ENCODE measurements around the gene PKDCC.
A peak's percentile ranks its signal among the peaks of the same experiment; 100 is the strongest.

Gene PKDCC

DNA sequence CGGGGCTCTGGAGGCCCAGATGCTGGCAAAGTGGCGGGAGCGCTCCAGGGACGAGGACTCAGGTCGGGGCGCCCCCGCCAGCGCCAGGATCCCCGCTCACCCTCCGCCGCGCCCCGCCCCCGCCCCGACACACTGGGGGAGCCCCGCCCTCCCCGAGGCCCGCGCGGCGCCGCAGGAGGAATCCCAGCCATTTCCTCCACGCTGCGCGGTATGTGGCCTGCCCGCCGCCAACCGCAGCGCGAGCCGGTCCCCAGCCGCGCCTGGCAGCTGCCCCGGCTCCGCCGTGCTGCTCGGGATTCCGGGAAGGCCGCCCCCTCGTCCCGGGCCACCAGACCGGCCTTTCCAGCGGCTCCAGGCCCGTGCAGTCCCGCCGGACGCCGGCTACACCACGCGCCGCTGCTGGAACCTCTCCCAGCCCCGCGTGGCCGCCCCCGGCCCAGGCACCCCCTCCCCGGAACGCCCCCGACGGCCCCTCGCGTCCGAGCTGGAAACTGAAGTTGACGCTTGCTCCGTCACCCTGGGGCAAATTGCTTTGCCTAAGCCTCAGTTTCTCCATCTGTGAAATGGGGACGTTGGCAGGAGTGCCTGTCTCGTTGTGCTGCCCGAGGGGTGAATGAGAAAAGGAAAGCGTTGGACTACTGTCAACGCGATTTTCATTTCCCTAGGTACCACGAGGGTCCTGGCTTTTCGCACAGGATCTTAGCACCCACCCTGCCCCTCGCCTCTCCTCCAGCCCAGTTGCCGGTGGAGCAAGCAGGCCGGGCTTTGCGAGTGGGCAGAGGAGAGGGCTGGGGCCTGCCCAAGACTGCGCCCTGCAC is 53.6 kb downstream of the PKDCC start:
- no peak for DNase-seq (ENCODE audit: low read depth, low spot score)
- TF ChIP-seq, protein P1, sequence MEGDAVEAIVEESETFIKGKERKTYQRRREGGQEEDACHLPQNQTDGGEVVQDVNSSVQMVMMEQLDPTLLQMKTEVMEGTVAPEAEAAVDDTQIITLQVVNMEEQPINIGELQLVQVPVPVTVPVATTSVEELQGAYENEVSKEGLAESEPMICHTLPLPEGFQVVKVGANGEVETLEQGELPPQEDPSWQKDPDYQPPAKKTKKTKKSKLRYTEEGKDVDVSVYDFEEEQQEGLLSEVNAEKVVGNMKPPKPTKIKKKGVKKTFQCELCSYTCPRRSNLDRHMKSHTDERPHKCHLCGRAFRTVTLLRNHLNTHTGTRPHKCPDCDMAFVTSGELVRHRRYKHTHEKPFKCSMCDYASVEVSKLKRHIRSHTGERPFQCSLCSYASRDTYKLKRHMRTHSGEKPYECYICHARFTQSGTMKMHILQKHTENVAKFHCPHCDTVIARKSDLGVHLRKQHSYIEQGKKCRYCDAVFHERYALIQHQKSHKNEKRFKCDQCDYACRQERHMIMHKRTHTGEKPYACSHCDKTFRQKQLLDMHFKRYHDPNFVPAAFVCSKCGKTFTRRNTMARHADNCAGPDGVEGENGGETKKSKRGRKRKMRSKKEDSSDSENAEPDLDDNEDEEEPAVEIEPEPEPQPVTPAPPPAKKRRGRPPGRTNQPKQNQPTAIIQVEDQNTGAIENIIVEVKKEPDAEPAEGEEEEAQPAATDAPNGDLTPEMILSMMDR (IDR thresholded peaks at IDR 0.05; ENCODE audit: insufficient read depth, low read length, missing control alignments): no peak
- ChIA-PET POLR2A (interaction anchor here (0.8 to 1.4 kb wide), 2 partner anchors 16 to 31 kb away, joined by 3 read pairs; no protein-coding TSS in a partner anchor), CTCF (interaction anchor here (1.0 to 8.2 kb wide), 2 partner anchors 15 to 227 kb away, joined by 3 to 160 read pairs; no protein-coding TSS in a partner anchor)
- H3K4me3 ChIP-seq (ENCODE audit: low read depth, low read length): no peak overlapping the region

DNA sequence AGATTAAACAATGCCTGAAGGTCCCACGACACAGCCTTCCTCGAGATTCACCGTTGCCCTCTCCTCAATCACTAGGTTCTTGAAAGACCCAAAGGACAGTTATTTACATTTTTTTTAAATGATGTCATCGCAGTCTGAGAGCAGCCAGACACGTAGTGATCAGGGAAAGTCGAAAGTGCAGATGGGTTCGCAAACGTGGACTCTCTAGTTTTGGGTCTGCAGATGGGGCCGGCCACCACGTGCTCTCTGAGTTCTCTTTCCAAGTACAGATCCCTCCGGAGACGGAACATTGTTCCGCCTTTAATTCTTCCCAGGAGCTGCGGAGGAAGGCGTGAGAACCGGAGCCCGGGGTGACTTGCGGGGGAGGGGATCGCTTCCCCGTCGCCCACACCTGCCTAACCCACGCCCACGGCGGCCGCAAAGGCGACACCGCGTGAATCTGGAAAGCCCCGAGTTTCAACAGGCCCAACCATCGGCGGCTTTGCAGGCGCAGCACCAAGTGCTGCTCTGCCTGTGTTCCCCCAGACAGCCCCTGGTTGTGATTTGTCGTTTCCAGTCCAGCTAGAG is 54.3 kb downstream of the PKDCC start:
- peak; percentile 65 for DNase-seq (ENCODE audit: low read depth, low spot score)

DNA sequence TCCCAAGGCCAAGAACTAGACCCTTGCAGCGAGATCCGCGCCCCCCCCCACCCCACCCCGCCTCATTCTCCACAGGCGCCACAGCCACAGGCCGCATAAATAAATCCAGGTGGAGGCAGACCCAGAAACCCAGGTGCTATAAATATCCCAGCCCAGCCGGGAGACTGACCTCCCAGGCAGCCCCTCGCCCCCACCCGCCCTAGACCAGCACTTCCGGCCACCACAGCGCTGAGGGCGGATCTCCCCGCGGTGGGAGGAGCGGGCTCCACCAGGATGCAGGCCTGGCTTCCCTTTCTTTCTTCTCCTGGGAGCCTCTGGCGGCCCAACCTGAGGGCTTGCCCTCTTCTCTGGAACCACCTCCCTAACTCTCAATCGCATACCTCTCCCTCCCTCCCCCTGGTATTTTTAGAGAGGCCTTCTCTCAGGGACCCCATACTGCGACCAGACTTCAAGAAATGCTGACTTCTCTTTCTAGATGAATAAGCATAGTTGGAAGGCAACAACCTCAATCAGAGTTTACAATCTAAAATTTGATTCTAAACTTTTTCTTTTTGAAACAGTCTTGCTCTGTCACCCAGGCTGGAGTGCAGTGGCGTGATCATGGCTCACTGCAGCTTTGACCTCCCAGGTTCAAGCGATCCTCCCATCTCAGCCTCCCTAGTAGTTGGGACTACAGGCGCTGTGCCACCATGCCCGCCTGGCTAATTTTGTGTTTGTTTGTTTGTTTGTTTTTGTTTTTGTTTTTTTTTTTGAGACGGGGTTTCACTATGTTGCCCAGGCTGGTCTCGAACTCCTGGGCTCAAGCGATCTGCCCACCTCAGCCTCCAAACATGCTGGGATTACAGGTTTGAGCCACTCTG is 55.0 kb downstream of the PKDCC start:
- ChIA-PET POLR2A (interaction anchor here (0.8 to 1.4 kb wide), 2 partner anchors 14 to 30 kb away, joined by 3 read pairs; no protein-coding TSS in a partner anchor), CTCF (interaction anchor here (0.7 to 1.9 kb wide), 3 partner anchors 9 to 94 kb away, joined by 3 to 5 read pairs (median 4); no protein-coding TSS in a partner anchor)
- TF ChIP-seq, protein P1 (IDR thresholded peaks at IDR 0.05; ENCODE audit: insufficient read depth, low read length, missing control alignments): no peak
- no peak for DNase-seq (ENCODE audit: low read depth, low spot score)
- H3K4me3 ChIP-seq (ENCODE audit: low read depth, low read length): no peak overlapping the region

More for the DNA sequence above, 54.3 kb downstream of the PKDCC start:
- ChIA-PET CTCF (interaction anchor here (1.0 to 1.9 kb wide), 2 partner anchors 16 to 94 kb away, joined by 3 to 5 read pairs; no protein-coding TSS in a partner anchor), POLR2A (interaction anchor here (0.8 to 1.4 kb wide), 2 partner anchors 15 to 31 kb away, joined by 3 read pairs; no protein-coding TSS in a partner anchor)
- TF ChIP-seq, protein P1 (IDR thresholded peaks at IDR 0.05; ENCODE audit: insufficient read depth, low read length, missing control alignments): no peak
- peak overlapping the region; percentile 27 for H3K4me3 ChIP-seq (ENCODE audit: low read depth, low read length)

DNA sequence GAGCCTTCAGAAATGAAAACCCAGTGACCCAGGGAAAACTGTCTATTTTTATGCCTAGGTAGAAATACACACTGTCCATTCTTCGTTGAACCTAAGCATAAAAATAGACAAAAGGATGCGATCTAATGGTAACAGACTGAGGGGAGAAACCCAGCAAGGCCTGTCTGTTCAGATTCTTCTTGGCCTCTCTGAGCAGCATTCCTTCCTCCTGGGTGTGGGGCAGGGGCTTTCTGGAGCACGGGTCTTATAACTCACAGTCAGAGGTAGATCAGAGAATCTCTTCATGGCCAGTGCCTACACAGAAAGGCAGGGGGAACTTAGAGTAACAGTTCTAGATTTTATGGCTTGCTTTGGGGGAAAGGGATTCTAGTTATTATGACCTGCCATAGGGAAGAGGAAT is 56.0 kb downstream of the PKDCC start:
- CTCF ChIA-PET: interaction anchor here (1.1 to 1.9 kb wide), 2 partner anchors 93 to 224 kb away, joined by 4 to 5 read pairs; no protein-coding TSS in a partner anchor
- DNase-seq (ENCODE audit: low read depth, low spot score): no peak
- POLR2A ChIA-PET: no interaction called here
- no peak overlapping the region for H3K4me3 ChIP-seq (ENCODE audit: low read depth, low read length)
- TF ChIP-seq, protein P1 (IDR thresholded peaks at IDR 0.05; ENCODE audit: insufficient read depth, low read length, missing control alignments): no peak

DNA sequence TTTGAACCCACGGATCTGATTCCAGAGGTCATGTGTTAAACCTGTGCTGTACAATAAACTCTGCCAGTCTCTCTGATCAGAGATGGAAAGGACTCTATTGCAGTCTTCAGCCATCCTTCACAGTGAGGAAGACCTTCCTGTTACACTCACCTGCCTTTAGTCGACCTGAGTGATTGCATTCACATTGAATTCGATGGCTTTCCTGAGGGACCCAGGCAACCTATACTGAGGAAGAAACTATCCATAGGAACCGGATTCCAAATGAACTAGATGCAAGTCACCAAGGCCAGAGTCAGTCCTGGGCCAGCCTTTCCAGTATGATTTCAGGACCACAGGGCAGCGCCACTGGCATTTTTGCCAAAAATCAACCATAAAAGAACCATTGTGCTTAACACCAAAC is 56.8 kb downstream of the PKDCC start:
- ChIA-PET POLR2A (no interaction called here), CTCF (interaction anchor here (1.1 kb wide), 1 partner anchor 224 kb away, joined by 4 read pairs; no protein-coding TSS in a partner anchor)
- no peak overlapping the region for H3K4me3 ChIP-seq (ENCODE audit: low read depth, low read length)
- DNase-seq (ENCODE audit: low read depth, low spot score): no peak
- TF ChIP-seq, protein P1 (IDR thresholded peaks at IDR 0.05; ENCODE audit: insufficient read depth, low read length, missing control alignments): no peak

Data from AG04449 (cell line).